ENCODE data around the gene AHCTF1.

AHCTF1 gene

DNA sequence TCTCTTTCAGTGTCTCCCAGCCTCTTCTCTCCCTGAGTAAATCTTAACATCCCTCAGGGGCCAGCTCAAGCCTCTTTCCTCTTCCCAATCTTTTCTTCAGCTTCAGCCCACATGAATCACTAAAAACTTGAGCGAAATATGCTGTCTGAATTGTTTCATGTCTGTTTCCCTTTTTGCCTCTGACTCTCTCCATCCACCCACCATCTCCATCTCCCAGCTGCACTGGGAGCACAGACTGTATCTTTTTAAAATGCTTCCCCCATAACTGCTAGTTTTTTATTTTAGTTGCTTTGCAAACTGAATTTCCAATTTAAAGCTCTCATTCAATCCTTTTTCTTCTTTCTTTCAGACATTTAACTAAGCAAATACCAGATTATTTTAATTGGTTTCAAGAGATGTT, 3.0 kb upstream of the AHCTF1 start:
- H4K20me1 ChIP-seq (ENCODE audit: insufficient read depth, low read length) = peaks cover 14% of the 10 kb centered on the region; the same call in 1 of the 2 replicates
- H3K27ac ChIP-seq (ENCODE audit: low read length) = no peak overlapping the region
- TF ChIP-seq, protein P1, sequence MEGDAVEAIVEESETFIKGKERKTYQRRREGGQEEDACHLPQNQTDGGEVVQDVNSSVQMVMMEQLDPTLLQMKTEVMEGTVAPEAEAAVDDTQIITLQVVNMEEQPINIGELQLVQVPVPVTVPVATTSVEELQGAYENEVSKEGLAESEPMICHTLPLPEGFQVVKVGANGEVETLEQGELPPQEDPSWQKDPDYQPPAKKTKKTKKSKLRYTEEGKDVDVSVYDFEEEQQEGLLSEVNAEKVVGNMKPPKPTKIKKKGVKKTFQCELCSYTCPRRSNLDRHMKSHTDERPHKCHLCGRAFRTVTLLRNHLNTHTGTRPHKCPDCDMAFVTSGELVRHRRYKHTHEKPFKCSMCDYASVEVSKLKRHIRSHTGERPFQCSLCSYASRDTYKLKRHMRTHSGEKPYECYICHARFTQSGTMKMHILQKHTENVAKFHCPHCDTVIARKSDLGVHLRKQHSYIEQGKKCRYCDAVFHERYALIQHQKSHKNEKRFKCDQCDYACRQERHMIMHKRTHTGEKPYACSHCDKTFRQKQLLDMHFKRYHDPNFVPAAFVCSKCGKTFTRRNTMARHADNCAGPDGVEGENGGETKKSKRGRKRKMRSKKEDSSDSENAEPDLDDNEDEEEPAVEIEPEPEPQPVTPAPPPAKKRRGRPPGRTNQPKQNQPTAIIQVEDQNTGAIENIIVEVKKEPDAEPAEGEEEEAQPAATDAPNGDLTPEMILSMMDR (IDR thresholded peaks at IDR 0.05; ENCODE audit: borderline replicate concordance, extremely low read depth, low read length, poor library complexity, severe bottlenecking) = no peak
- TF ChIP-seq EZH2 (IDR thresholded peaks at IDR 0.05; ENCODE audit: borderline replicate concordance, low read depth, low read length, severe bottlenecking) = no peak
- H2AFZ ChIP-seq (ENCODE audit: low read depth, low read length) = no peak overlapping the region
- no peak overlapping the region for H3K4me2 ChIP-seq (ENCODE audit: insufficient read depth, low read length)
- no peak for DNase-seq
- no peak overlapping the region for H3K9ac ChIP-seq (ENCODE audit: low read depth, low read length)
- H3K36me3 ChIP-seq (ENCODE audit: insufficient read depth, low read length) = peaks cover 19% of the 10 kb centered on the region
- H3K27me3 ChIP-seq (ENCODE audit: insufficient read depth, low read length, poor library complexity) = no peaks in the 10 kb centered on the region
- H3K79me2 ChIP-seq (ENCODE audit: insufficient read depth, low read length) = peaks cover 20% of the 10 kb centered on the region
- H3K4me3 ChIP-seq (ENCODE audit: low read depth in 1 of 2, low read length in 2 of 2) = no peak overlapping the region
- H3K9me3 ChIP-seq (ENCODE audit: insufficient read depth, low read length, severe bottlenecking) = no peaks in the 10 kb centered on the region
- no peak for ATAC-seq (ENCODE audit: insufficient read depth, low read depth)
- H3K4me1 ChIP-seq (ENCODE audit: insufficient read depth, low read length) = peaks cover 15% of the 10 kb centered on the region

DNA sequence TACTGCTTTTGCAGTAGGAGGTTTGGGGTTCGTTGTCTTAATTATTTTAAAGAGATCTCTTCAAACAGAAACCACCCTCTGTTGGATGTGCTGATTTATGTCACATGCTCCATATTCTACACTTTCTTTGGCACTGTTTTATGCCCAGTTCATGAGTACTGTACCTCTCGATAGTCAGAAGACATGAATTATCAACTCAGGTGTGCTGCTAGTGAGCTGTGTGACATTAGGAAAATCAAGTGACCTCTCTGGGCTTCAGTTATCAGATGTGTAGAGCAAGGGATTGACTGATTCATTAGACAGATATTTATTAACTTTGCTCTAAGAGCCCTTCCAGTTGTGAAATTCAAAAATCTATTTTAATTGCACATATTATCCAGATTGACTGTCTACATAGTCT, 2.1 kb upstream of the AHCTF1 start:
- H3K4me1 ChIP-seq (ENCODE audit: insufficient read depth, low read length) = peaks cover 23% of the 10 kb centered on the region
- no peak overlapping the region for H3K9ac ChIP-seq (ENCODE audit: low read depth, low read length)
- no peak overlapping the region for H3K27ac ChIP-seq (ENCODE audit: low read length)
- H3K79me2 ChIP-seq (ENCODE audit: insufficient read depth, low read length) = peaks cover 27% of the 10 kb centered on the region
- H3K9me3 ChIP-seq (ENCODE audit: insufficient read depth, low read length, severe bottlenecking) = no peaks in the 10 kb centered on the region
- H2AFZ ChIP-seq (ENCODE audit: low read depth, low read length) = no peak overlapping the region
- no peak overlapping the region for H3K4me2 ChIP-seq (ENCODE audit: insufficient read depth, low read length)
- no peak for DNase-seq
- H3K4me3 ChIP-seq (ENCODE audit: low read depth in 1 of 2, low read length in 2 of 2) = no peak overlapping the region
- H3K27me3 ChIP-seq (ENCODE audit: insufficient read depth, low read length, poor library complexity) = no peaks in the 10 kb centered on the region
- H3K36me3 ChIP-seq (ENCODE audit: insufficient read depth, low read length) = peaks cover 18% of the 10 kb centered on the region
- ATAC-seq (ENCODE audit: insufficient read depth, low read depth) = no peak
- H4K20me1 ChIP-seq (ENCODE audit: insufficient read depth, low read length) = peaks cover 20% of the 10 kb centered on the region; the same call in 1 of the 2 replicates
- TF ChIP-seq, protein P1 (IDR thresholded peaks at IDR 0.05; ENCODE audit: borderline replicate concordance, extremely low read depth, low read length, poor library complexity, severe bottlenecking) = no peak
- TF ChIP-seq EZH2 (IDR thresholded peaks at IDR 0.05; ENCODE audit: borderline replicate concordance, low read depth, low read length, severe bottlenecking) = no peak

DNA sequence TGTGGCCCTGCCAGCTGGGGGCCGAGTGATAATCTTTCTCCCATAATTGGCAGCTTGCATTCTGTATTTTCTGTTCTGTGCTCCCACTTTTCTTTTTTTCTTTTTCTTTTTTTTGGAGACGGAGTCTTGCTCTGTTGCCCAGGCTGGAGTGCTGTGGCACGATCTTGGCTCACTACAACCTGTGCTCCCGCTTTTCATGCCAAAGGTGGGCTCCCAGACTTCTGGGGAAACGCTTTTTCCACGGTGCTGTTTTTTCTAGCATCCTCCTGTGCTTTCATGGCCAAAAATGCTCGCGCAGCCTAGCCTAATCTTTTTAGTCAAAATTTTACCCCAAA, 585 bp upstream of the AHCTF1 start:
- Histone ChIP-seq H2AFZ (ENCODE audit: low read depth, low read length) (peak overlapping the region; percentile 75), H3K79me2 (ENCODE audit: insufficient read depth, low read length) (peaks cover 43% of the 10 kb centered on the region), H4K20me1 (ENCODE audit: insufficient read depth, low read length) (peaks cover 27% of the 10 kb centered on the region; the same call in 1 of the 2 replicates), H3K27me3 (ENCODE audit: insufficient read depth, low read length, poor library complexity) (no peaks in the 10 kb centered on the region), H3K9me3 (ENCODE audit: insufficient read depth, low read length, severe bottlenecking) (no peaks in the 10 kb centered on the region), H3K9ac (ENCODE audit: low read depth, low read length) (peak overlapping the region; percentile 98), H3K36me3 (ENCODE audit: insufficient read depth, low read length) (peaks cover 23% of the 10 kb centered on the region), H3K4me2 (ENCODE audit: insufficient read depth, low read length) (peak overlapping the region; percentile 80), H3K27ac (ENCODE audit: low read length) (peak overlapping the region; percentile 93), H3K4me3 (ENCODE audit: low read depth in 1 of 2, low read length in 2 of 2) (peak overlapping the region; percentile 80 to 95; a peak in 3 of 4 replicates), H3K4me1 (ENCODE audit: insufficient read depth, low read length) (peaks cover 26% of the 10 kb centered on the region)
- ATAC-seq (ENCODE audit: insufficient read depth, low read depth) (peak; percentile 1; the same call in 1 of the 3 replicates), DNase-seq (no peak)
- TF ChIP-seq EZH2 (IDR thresholded peaks at IDR 0.05; ENCODE audit: borderline replicate concordance, low read depth, low read length, severe bottlenecking) = no peak
- TF ChIP-seq, protein P1 (IDR thresholded peaks at IDR 0.05; ENCODE audit: borderline replicate concordance, extremely low read depth, low read length, poor library complexity, severe bottlenecking) = no peak
